ENCODE measurements around the gene SGSH. TPM values are rescaled to one million over a fixed set of nuclear protein-coding genes. Genes with fewer than 3 reads are reported as not detected.

Gene SGSH
- total RNA-seq, 1 donor from 2014 or later: 71.0 TPM

DNA sequence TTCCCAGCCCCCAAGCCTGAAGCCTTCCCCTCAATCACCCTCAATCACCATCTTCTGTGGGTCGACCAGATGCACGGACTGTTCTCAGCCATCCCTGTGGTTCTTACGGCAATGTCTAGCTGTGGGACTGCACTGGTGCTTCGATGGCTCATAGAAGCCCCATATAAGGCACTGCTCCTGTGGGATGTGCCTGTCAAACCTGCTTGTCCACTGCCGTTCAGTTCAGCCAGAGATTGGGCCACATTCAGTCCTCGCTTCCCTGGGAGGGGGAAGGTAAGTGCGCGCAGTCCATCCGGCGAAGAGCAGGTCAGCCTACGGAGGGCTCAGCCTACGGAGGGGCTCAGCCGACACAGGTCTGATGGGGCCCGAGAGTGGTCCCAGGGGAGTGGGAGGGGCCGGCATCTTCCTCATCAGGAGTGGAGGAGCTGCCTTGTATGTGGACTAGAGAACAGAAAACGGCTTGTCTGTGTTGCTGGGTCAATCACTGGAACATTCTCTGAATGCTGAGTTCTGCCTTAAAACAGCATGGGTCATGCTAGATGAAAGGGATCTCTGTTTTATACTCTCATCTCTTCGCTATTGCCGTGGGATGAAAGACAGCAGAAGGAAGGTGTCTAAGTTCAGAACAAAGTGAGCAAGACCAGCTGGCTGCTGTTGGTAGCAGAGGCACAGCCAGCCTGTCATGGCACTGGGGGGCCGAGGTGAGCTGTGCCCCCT lies 50.2 kb downstream of the SGSH start, which contains the start of gene CARD14:
Gene CARD14 (plus strand): TSS at position 247 of the 717 bp plus-strand sequence. CDS start 11,409 bp downstream, outside the sequence.
- Mint-ChIP-seq H3K9me3 (ENCODE audit: unreplicated experiment) (no peaks in the 10 kb centered on the region), H3K4me3 (ENCODE audit: unreplicated experiment) (no peak within 1 kb of the TSS), H3K27me3 (ENCODE audit: unreplicated experiment) (peaks cover 7% of the 10 kb centered on the region), H3K27ac (ENCODE audit: unreplicated experiment) (no peak within 1 kb of the TSS), H3K36me3 (ENCODE audit: unreplicated experiment) (no peaks in the 10 kb centered on the region), H3K4me1 (ENCODE audit: unreplicated experiment) (no peaks in the 10 kb centered on the region)
- TF ChIP-seq, protein P1, sequence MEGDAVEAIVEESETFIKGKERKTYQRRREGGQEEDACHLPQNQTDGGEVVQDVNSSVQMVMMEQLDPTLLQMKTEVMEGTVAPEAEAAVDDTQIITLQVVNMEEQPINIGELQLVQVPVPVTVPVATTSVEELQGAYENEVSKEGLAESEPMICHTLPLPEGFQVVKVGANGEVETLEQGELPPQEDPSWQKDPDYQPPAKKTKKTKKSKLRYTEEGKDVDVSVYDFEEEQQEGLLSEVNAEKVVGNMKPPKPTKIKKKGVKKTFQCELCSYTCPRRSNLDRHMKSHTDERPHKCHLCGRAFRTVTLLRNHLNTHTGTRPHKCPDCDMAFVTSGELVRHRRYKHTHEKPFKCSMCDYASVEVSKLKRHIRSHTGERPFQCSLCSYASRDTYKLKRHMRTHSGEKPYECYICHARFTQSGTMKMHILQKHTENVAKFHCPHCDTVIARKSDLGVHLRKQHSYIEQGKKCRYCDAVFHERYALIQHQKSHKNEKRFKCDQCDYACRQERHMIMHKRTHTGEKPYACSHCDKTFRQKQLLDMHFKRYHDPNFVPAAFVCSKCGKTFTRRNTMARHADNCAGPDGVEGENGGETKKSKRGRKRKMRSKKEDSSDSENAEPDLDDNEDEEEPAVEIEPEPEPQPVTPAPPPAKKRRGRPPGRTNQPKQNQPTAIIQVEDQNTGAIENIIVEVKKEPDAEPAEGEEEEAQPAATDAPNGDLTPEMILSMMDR (IDR thresholded peaks at IDR 0.05): no peak
- no peak for DNase-seq (ENCODE audit: extremely low spot score, unreplicated experiment)

DNA sequence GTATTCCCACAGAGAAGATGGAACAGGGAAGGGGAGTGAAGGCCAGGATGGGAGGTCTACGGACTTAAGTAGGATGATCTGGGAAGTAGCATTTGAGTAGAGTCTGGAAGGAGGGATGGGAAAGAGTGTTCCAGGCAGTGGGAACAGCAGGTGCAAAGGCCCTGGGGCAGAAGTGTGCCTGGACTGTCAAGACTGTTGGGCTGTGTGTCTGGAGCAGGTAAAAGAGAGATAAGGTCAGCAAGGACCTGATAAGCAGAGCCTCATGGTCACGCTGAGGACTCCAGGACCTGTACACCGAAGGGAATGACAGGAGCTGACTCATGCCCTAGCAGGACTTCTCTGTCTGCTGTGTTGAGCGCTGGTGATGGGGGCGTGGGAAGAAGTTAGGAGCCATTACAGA lies 51.0 kb downstream of the SGSH start:
- Mint-ChIP-seq H3K27me3 (ENCODE audit: unreplicated experiment) (peaks cover 10% of the 10 kb centered on the region), H3K4me1 (ENCODE audit: unreplicated experiment) (no peaks in the 10 kb centered on the region), H3K4me3 (ENCODE audit: unreplicated experiment) (no peak overlapping the region), H3K9me3 (ENCODE audit: unreplicated experiment) (no peaks in the 10 kb centered on the region), H3K36me3 (ENCODE audit: unreplicated experiment) (no peaks in the 10 kb centered on the region), H3K27ac (ENCODE audit: unreplicated experiment) (no peak overlapping the region)
- DNase-seq (ENCODE audit: extremely low spot score, unreplicated experiment): no peak
- TF ChIP-seq, protein P1 (IDR thresholded peaks at IDR 0.05): no peak

DNA sequence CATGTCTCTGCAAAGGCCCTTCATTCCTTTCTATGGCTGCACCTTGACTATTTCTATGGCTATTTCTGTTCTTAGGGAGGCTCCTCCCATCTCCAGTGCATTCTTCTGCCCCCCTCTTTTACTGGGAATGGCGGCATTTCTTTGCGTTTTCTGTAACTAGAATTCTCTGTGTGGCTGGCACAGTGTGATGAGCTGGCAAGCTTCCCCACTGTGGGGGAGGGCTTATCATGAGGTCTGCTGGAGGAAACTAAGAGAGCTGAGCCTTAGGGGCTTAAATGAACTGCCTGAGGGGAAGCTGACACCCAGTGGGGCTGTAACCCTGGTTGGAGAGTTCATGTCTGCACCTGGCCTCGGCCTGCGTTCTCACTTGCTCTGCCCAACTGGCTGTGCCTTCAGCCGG lies 51.8 kb downstream of the SGSH start:
- Mint-ChIP-seq H3K36me3 (ENCODE audit: unreplicated experiment) (no peaks in the 10 kb centered on the region), H3K4me3 (ENCODE audit: unreplicated experiment) (no peak overlapping the region), H3K4me1 (ENCODE audit: unreplicated experiment) (no peaks in the 10 kb centered on the region), H3K27me3 (ENCODE audit: unreplicated experiment) (peaks cover 13% of the 10 kb centered on the region), H3K27ac (ENCODE audit: unreplicated experiment) (no peak overlapping the region), H3K9me3 (ENCODE audit: unreplicated experiment) (no peaks in the 10 kb centered on the region)
- TF ChIP-seq, protein P1 (IDR thresholded peaks at IDR 0.05): no peak
- DNase-seq (ENCODE audit: extremely low spot score, unreplicated experiment): no peak

DNA sequence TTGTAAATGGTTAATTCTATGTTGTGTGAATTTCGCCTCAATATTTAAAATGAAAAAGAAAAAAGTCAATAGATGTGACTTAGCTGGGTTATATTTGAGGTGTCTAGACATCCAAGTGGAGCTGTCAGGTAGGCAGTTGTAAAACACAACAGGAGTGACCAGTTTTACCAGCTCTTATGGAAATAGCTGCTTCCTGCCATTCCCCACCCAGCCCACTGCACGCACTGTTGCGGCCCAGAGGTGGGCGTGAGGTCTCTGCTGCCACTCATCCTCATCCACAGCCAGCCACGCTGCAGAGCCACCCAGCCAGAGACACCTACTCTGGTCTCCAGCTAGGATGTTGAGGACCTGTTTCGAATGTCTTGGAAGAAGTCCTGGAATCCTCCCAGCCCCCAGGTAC lies 53.7 kb downstream of the SGSH start:
- TF ChIP-seq, protein P1 (IDR thresholded peaks at IDR 0.05): no peak
- H3K36me3 Mint-ChIP-seq (ENCODE audit: unreplicated experiment): no peaks in the 10 kb centered on the region
- peaks cover 9% of the 10 kb centered on the region for H3K27me3 Mint-ChIP-seq (ENCODE audit: unreplicated experiment)
- no peaks in the 10 kb centered on the region for H3K4me1 Mint-ChIP-seq (ENCODE audit: unreplicated experiment)
- no peaks in the 10 kb centered on the region for H3K9me3 Mint-ChIP-seq (ENCODE audit: unreplicated experiment)
- no peak overlapping the region for H3K4me3 Mint-ChIP-seq (ENCODE audit: unreplicated experiment)
- no peak overlapping the region for H3K27ac Mint-ChIP-seq (ENCODE audit: unreplicated experiment)
- no peak for DNase-seq (ENCODE audit: extremely low spot score, unreplicated experiment)

DNA sequence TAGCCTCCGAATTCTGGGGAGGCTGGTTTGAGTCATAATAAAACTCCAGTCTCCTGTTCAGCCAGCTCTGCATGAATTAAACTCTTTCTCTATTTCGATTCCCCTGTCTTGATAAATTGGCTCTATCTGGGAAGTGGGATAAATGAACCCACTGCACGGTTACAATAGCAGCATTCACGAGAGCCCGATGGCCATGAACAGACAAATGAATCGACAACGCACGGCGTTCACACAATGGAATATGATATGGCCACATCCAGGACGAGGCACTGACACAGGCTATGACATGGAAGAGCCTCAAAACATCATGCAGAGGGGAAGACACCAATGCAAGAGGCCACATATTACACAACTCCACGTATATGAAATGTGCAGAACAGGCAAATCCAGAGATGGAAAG lies 55.9 kb downstream of the SGSH start:
- Mint-ChIP-seq H3K4me3 (ENCODE audit: unreplicated experiment) (no peak overlapping the region), H3K27me3 (ENCODE audit: unreplicated experiment) (peaks cover 15% of the 10 kb centered on the region), H3K36me3 (ENCODE audit: unreplicated experiment) (no peaks in the 10 kb centered on the region), H3K4me1 (ENCODE audit: unreplicated experiment) (no peaks in the 10 kb centered on the region), H3K9me3 (ENCODE audit: unreplicated experiment) (no peaks in the 10 kb centered on the region), H3K27ac (ENCODE audit: unreplicated experiment) (no peak overlapping the region)
- TF ChIP-seq, protein P1 (IDR thresholded peaks at IDR 0.05): no peak
- no peak for DNase-seq (ENCODE audit: extremely low spot score, unreplicated experiment)
